Stimulated activated naive B cell treated with anti-CD40 and anti-IgM and Interleukin-4, amounts not matched to agents 10 μg/mL and 1 μg/mL and 100 μg/mL, for 72 hours (primary cell): ENCODE results near the gene CTBP2.
"Not testable (repeated sequence)": the region's sequence is repeated elsewhere in the genome, so short reads cannot be mapped to it uniquely, and the experiment has no call there.

Experiments
- ATAC-seq, 2 donors: fragments of 150-1000 bp; cut with Tn5 transposase; replicated peaks; 2 replicates each; pipeline ENCODE4 v1.10.0; 2021; ENCODE audit warnings: moderate library complexity in 1 of 2
- DNase-seq: peaks from one replicate; pipeline ENCODE4 v3.0.0; 2021
- H3K27ac Mint-ChIP-seq: one replicate; pipeline ENCODE4 v1.8.0; 2022; ENCODE audit warnings: mild to moderate bottlenecking, mixed read lengths
- H3K27me3 Mint-ChIP-seq, 2 donors: one replicate each; pipeline ENCODE4 v1.8.0; 2022; ENCODE audit warnings: mixed read lengths in 2 of 2
- H3K36me3 Mint-ChIP-seq, 2 donors: one replicate each; pipeline ENCODE4 v1.8.0; 2022; ENCODE audit warnings: mixed read lengths in 2 of 2, mild to moderate bottlenecking in 1 of 2
- H3K4me1 Mint-ChIP-seq, 2 donors: one replicate each; pipeline ENCODE4 v1.8.0; 2022; ENCODE audit warnings: mixed read lengths in 2 of 2, mild to moderate bottlenecking in 1 of 2
- H3K4me3 Mint-ChIP-seq, 2 donors: one replicate each; pipeline ENCODE4 v1.8.0; 2022; ENCODE audit warnings: mild to moderate bottlenecking in 2 of 2, mixed read lengths in 2 of 2, moderate library complexity in 1 of 2
- H3K9me3 Mint-ChIP-seq, 2 donors: one replicate each; pipeline ENCODE4 v1.8.0; 2022; ENCODE audit warnings: mixed read lengths in 2 of 2, mild to moderate bottlenecking in 1 of 2

CTBP2 gene

DNA sequence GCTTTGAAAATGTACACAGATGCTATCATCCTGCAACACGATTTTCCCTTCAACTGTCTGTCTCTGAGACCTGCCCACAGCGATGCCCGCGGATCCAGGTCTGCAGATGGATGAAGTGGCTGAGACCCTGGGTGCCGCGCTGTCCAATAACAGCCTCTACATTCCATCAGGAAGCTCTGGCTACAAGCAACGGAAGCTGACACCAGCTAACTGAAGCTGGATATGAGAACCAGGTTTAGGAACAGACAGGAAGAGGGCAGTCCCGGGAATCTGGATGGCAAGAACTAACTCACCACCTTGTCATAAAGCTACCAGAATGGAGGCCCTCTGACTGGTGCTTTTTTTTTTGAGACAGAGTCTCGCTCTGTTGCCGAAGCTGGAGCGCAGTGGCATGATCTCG lies 32.3 kb upstream of the CTBP2 start:
- Mint-ChIP-seq H3K27me3 (peaks cover 29 to 38% of the 10 kb centered on the region in 2 donors), H3K27ac (no peak overlapping the region), H3K4me3 (no peak overlapping the region), H3K4me1 (no peaks in the 10 kb centered on the region), H3K9me3 (no peaks in the 10 kb centered on the region), H3K36me3 (no peaks in the 10 kb centered on the region)
- no peak for DNase-seq
- no peak for ATAC-seq

DNA sequence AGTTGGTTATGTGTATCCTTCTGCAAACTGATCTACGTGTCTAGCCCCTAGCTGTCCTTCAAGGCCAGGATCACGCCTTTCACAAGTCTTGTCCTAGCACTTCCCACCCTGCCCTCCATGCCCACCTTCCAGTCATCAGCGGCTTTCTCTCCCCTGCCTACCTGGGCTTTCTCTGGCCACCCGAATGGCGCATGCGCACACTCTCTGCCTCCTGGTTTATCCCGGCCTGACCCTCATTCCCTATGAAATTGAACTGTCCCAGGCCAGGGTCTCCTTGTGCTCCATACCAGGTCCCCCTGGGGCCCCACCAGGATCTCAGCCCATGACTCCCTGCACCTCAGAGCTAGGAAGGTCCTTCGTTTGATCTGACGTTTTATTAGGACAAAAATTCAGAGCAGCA lies 31.6 kb upstream of the CTBP2 start:
- no peak for ATAC-seq
- peaks cover 34 to 43% of the 10 kb centered on the region in 2 donors for H3K27me3 Mint-ChIP-seq
- DNase-seq, result no peak
- H3K27ac Mint-ChIP-seq, result no peak overlapping the region
- H3K36me3 Mint-ChIP-seq, result no peaks in the 10 kb centered on the region
- no peak overlapping the region for H3K4me3 Mint-ChIP-seq
- no peaks in the 10 kb centered on the region for H3K9me3 Mint-ChIP-seq
- no peaks in the 10 kb centered on the region for H3K4me1 Mint-ChIP-seq

DNA sequence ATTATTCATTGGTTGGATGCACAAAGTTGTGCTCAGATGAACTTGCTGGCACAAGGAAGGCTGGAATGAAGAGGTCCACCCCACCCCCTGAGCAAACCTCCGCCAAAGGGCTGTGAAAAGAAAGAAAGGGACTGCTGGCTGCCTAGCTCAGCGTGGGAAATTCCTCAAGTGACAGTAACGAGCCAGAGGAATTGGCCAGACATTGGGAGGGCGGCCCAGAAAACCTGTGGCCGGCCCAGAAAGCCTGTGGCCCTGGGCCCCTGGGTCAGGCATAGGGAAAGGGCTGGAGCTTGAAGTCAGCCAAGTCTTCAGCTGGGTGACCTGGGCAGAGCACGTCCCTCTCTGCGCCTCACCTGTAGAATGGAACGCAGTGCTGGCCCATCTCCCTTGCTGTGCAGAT lies 30.6 kb upstream of the CTBP2 start:
- H3K4me3 Mint-ChIP-seq, result no peak overlapping the region

DNA sequence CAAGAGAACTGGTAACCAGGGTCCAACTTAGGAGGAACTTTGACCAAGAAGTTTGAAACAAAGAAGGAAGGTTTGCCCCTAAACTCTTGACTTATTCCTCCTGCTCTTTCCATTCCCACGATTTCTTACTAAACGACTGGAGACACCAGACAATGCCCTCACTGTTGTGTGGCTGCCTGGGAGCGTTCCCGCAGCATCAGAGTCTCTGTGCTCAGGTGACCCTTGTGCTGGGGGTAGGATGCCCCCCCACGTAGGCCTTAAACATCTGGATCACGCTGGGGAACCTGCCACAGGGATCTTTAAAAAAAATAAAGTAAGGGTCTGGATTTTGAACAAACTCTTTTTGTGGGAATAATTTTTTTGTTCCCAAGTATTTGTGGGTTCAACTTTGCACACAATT lies 30.1 kb upstream of the CTBP2 start:
- Mint-ChIP-seq H3K27me3 (peaks cover 43 to 47% of the 10 kb centered on the region in 2 donors), H3K4me3 (no peak overlapping the region), H3K36me3 (no peaks in the 10 kb centered on the region), H3K27ac (no peak overlapping the region), H3K4me1 (no peaks in the 10 kb centered on the region), H3K9me3 (no peaks in the 10 kb centered on the region)
- no peak for ATAC-seq
- no peak for DNase-seq

More for the DNA sequence above, 30.6 kb upstream of the CTBP2 start:
- ATAC-seq (no peak), DNase-seq (no peak)
- H3K9me3 Mint-ChIP-seq, result no peaks in the 10 kb centered on the region
- H3K36me3 Mint-ChIP-seq, result no peaks in the 10 kb centered on the region
- H3K27ac Mint-ChIP-seq, result no peak overlapping the region
- H3K4me1 Mint-ChIP-seq, result no peaks in the 10 kb centered on the region
- peaks cover 38 to 43% of the 10 kb centered on the region in 2 donors for H3K27me3 Mint-ChIP-seq

DNA sequence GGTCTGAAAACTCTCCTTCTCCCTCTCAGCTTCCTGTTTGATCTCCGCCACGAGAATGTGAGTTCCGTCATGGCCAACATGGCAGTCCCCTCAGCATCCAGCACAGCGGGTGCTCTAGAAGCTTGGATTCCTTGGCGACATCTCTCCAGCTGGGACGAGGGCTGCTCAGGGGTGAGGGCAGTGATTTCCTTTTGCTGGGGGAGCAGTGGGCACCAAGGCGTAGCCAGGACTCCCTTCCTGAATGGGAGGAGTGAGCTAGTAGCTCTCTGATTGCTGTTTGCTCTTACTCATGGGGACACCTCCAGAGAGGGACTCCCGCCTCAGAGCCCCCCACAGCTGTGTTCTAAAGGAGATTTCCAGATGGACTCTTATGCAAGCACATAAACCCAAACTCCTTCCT lies 28.8 kb upstream of the CTBP2 start:
- no peak overlapping the region for H3K4me3 Mint-ChIP-seq
- ATAC-seq (no peak), DNase-seq (no peak)
- no peaks in the 10 kb centered on the region for H3K36me3 Mint-ChIP-seq
- no peak overlapping the region for H3K27ac Mint-ChIP-seq
- H3K4me1 Mint-ChIP-seq, result no peaks in the 10 kb centered on the region
- no peaks in the 10 kb centered on the region for H3K9me3 Mint-ChIP-seq
- peaks cover 45 to 52% of the 10 kb centered on the region in 2 donors for H3K27me3 Mint-ChIP-seq

DNA sequence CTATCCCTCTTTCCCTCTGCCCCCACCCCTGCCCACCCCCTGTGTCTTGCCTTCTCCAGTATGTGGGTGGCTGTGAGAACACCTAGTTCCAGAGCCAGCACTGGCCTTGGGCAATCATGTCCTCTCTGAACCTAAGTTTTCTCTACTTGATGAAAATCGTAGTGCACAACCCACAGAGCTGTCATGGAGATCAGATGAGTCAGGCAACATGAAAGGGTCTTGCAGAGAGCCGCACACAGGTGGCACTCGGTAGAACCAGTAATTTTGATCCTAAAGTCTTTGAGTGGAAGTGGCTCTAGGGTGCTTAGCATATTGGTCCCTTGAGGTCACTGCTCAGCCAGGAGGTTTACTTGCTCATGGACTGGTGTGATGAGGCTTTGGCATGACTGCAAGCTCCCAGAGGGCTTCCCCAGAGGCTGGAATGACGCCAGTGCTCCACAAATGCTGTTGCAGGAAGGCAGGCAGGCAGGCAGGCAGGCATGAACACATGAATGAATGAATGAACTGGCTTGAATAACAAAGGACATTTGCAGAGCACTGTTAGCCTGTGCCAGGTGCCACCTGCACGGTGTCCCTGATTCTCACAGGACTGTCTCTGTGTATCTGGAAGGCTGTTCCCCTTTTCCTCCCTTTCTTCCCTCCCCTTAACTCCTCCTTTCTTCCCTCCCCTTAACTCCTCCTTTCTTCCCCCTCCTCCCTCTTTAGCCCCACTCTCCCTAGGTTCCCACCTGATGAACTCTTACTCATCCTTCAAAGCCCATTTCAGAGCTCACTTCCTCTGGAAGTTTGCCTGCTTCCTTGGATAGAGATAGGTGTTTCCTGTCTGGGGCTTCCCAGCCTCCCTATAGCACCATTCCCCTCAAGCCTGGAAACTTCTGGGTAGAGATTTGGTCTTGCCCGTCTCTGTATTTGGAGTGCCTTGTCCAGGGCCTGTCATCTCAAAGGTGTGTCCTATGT lies 27.2 kb upstream of the CTBP2 start:
- peaks cover 55 to 60% of the 10 kb centered on the region in 2 donors for H3K27me3 Mint-ChIP-seq
- no peaks in the 10 kb centered on the region for H3K4me1 Mint-ChIP-seq
- DNase-seq (no peak), ATAC-seq (no peak)
- no peaks in the 10 kb centered on the region for H3K36me3 Mint-ChIP-seq
- no peak overlapping the region for H3K27ac Mint-ChIP-seq
- peaks cover 0 to 7% of the 10 kb centered on the region in 2 donors for H3K9me3 Mint-ChIP-seq
- no peak overlapping the region for H3K4me3 Mint-ChIP-seq

DNA sequence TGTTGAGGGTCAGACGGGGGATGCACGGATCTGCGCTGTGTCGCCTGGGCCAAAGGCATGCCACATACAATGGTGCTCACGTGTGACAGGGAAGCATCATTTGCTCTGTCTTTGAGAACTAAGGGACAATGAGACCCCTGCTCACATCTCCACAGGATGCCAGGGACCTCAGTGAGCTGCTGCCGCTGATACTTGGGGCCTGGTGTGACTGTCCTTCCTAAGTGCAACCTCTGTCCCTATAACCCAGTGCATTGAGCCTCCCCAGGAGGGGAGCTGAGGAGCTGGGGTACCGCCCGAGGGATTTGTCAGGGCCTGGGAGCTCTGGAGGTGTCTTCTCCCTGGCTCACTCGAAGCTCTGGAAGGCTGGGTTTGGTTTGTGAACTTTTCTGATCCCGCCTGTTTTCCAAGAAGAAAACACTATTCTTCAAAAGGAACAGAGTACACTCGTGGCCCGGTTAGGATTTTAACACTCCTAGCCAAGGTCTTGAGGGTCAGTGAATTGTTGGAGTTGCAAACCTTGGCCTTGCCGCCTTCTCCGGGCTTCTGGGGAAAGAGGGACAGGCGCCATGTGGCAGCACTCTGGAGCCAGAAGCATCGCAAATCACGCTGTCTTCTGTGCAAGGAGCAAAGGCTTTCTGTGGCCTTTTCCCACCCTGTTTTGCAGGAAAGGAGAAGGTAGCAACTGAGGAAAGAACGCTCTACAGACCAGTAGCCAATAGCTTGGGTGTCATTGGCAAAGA lies 26.2 kb upstream of the CTBP2 start:
- Mint-ChIP-seq H3K4me3 (no peak overlapping the region), H3K4me1 (no peaks in the 10 kb centered on the region), H3K36me3 (no peaks in the 10 kb centered on the region), H3K9me3 (peaks cover 0 to 7% of the 10 kb centered on the region in 2 donors), H3K27ac (no peak overlapping the region), H3K27me3 (peaks cover 61 to 69% of the 10 kb centered on the region in 2 donors)
- ATAC-seq, result no peak
- no peak for DNase-seq

DNA sequence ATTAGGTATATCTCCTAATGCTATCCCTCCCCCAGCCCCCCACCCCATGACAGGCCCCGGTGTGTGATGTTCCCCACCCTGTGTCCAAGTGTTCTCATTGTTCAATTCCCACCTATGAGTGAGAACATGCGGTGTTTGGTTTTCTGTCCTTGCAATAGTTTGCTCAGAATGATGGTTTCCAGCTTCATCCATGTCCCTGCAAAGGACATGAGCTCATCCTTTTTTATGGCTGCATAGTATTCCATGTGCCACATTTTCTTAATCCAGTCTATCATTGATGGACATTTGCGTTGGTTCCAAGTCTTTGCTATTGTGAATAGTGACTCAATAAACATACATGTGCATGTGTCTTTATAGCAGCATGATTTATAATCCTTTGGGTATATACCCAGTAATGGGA lies 18.7 kb upstream of the CTBP2 start:
- not testable (repeated sequence) for H3K27ac Mint-ChIP-seq, H3K4me1 Mint-ChIP-seq, H3K36me3 Mint-ChIP-seq, DNase-seq, H3K4me3 Mint-ChIP-seq, ATAC-seq
- Mint-ChIP-seq H3K9me3 (peaks cover 11 to 20% of the 10 kb centered on the region in 2 donors), H3K27me3 (peaks cover 53 to 78% of the 10 kb centered on the region in 2 donors)

DNA sequence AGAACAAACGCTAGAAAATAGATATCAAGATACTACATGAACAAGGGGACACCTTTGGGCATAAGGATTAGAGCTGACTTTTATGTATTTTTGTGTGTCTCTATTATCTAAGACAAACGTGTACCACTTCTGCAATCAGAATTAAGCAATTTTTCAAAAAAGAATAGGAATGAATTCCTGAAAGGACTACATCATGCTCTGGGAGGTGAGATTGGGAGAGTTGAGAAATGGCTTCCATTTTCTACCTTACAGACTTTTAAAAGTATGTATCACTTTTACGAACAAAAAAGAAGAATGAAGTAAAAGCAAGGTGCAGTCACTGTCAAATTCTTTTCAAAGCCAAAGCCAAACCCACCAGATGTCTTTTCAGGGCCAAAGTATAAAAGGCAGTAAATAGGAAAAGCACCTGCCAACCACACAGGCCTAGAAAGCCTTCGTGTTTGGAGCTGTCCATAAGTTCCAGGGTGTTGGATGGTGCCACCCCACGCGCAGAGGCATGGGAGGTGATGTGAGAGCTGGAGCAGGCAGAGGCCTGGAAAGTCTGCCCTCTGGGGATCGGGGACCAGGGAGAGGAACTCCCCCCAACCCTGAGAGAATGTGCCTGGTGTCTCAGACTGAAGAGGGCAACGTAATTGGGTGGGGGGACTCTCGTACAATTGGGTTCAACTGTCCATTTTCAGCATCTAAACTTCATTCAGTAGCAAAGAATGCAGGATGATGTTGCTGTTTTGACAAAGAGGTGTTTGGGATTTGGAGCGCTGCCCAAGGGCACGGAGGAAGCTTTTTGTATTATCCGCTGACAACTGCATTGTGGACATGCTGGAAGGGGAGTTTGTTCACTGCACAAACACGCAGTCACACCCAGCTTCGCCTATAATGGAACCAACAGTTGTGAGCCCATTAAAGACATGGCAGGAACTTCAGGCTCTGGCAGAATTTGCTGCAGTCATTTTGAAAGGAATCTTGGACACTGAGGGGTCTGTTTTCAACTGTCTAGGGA lies 17.6 kb upstream of the CTBP2 start:
- ATAC-seq (no peak), DNase-seq (no peak)
- peaks cover 11 to 16% of the 10 kb centered on the region in 2 donors for H3K9me3 Mint-ChIP-seq
- no peaks in the 10 kb centered on the region for H3K4me1 Mint-ChIP-seq
- H3K4me3 Mint-ChIP-seq, result no peak overlapping the region
- no peak overlapping the region for H3K27ac Mint-ChIP-seq
- H3K27me3 Mint-ChIP-seq, result peaks cover 44 to 72% of the 10 kb centered on the region in 2 donors
- H3K36me3 Mint-ChIP-seq, result no peaks in the 10 kb centered on the region

DNA sequence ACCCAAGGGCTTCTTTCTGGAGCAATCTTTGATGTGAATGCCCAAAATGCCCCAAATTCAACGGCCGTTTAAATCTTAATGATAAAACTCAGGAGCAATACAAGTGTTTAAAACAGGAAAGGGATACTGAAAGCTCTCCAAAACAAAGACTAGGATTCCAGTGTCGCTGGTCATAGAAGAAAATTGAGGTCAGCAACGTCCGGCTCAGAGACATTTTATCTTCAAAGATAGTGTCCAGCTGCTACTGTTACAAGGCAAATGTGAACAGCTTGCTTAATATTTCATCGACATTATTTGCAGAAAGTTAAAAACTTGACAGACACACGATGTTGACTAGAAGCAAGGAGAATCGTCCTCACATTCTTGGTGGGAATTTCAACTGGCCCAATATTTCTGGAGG lies 15.4 kb upstream of the CTBP2 start:
- Mint-ChIP-seq H3K9me3 (peaks cover 10 to 11% of the 10 kb centered on the region in 2 donors), H3K4me3 (no peak overlapping the region), H3K36me3 (no peaks in the 10 kb centered on the region), H3K27me3 (peaks cover 24 to 67% of the 10 kb centered on the region in 2 donors), H3K4me1 (no peaks in the 10 kb centered on the region), H3K27ac (no peak overlapping the region)
- no peak for DNase-seq
- ATAC-seq, result no peak

DNA sequence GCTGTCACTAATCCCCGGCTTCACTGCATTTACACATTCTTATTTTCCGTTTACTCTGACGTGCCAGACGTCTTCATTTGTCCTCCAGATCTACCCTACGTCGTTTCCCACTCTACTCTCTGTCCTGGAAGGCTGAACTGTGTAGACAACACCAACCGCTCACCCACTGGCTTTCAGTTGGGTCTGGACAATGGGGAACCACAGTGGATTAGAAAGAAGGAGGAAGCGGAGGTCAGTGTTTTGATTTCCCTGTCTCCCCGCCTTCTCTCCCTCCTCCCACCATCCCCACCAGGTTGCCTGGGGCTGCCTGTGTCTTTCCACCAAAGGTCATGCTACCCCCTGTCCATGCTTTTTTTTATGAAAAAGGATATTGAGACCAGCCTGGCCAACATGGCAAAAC lies 14.0 kb upstream of the CTBP2 start:
- no peak for ATAC-seq
- Mint-ChIP-seq H3K4me1 (no peaks in the 10 kb centered on the region), H3K4me3 (no peak overlapping the region)

DNA sequence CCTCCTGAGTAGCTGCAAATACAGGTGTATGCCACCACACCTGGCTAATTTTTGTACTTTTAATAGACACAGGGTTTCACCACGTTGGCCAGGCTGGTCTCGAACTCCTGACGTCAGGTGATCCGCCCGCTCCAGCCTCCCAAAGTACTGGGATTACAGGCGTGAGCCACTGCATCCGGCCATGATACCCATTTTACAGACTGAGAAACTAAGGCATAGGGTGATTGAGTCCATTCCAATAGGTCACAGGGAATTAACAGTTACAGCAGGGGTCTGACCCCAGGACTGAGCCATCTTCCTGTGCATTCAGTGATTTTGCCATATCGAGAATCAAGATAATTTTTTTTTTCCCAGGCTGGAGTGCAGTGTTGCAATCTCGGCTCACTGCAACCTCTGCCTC lies 12.3 kb upstream of the CTBP2 start:
- H3K4me3 Mint-ChIP-seq, result no peak overlapping the region

More for the DNA sequence above, 14.0 kb upstream of the CTBP2 start:
- Mint-ChIP-seq H3K27ac (no peak overlapping the region), H3K9me3 (peaks cover 4 to 7% of the 10 kb centered on the region in 2 donors), H3K27me3 (peaks cover 27 to 69% of the 10 kb centered on the region in 2 donors), H3K36me3 (no peaks in the 10 kb centered on the region)
- no peak for DNase-seq

DNA sequence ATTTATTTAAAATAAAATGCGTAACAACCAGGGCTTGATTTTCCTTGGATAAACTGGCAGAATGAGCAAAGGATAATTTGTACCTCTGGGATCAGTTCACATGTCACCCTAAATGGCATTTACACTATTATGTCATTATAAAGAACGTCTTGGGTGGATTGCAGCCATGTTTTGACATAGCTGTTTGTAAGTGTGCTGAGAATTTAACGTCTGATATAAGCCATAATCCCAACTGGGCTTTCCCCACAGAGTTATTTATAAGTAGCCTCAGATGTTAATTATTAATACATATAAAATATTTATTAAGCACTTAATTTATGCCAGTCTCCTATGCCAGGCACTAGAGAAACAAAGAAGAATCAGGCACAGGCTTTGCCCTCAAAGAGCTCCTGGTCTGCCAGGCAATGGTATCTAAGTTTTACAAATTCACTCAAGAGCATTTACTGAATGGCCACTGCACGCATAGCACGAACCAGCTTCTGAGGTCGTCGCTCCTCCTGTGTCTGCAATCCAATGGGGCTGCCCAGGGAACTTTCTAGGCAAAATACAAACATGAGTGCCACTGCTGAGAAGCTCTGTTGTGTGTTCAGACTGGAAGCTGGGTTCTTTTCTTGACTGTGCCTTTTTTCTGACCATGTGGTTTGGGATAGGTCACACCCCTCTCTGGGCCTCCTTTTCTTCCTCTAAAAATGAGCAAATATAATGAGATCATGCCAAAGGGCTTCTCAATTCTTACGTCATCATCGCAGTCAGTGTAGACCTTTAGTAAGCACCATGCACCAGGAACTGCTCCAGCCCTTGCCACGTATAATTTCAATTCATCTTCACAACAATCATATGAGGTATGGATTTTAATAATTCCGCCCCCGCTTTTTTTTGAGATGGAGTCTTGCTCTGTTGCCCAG lies 11.3 kb upstream of the CTBP2 start:
- Mint-ChIP-seq H3K4me1 (no peaks in the 10 kb centered on the region), H3K27me3 (peaks cover 31 to 63% of the 10 kb centered on the region in 2 donors), H3K27ac (no peak overlapping the region), H3K9me3 (peaks cover 3% of the 10 kb centered on the region in 2 donors), H3K36me3 (no peaks in the 10 kb centered on the region), H3K4me3 (no peak overlapping the region)
- DNase-seq (no peak), ATAC-seq (no peak)

More for the DNA sequence above, 12.3 kb upstream of the CTBP2 start:
- H3K9me3 Mint-ChIP-seq, result peaks cover 4 to 7% of the 10 kb centered on the region in 2 donors
- DNase-seq (no peak), ATAC-seq (no peak)
- no peaks in the 10 kb centered on the region for H3K4me1 Mint-ChIP-seq
- H3K36me3 Mint-ChIP-seq, result no peaks in the 10 kb centered on the region
- H3K27ac Mint-ChIP-seq, result no peak overlapping the region
- peaks cover 30 to 62% of the 10 kb centered on the region in 2 donors for H3K27me3 Mint-ChIP-seq
